Gastrocnemius medialis (tissue), 4 donors: ENCODE data around the gene CEP112. TPM values are rescaled to one million over a fixed set of nuclear protein-coding genes. Genes with fewer than 3 reads are reported as not detected.
"Not testable (repeated sequence)": the region's sequence is repeated elsewhere in the genome, so short reads cannot be mapped to it uniquely, and the experiment has no call there.

Experiments used
- ATAC-seq, 2 donors: fragments of 150-250 bp; one replicate each; pipeline ENCODE4 v1.9.1; 2016
- DNase-seq, 2 donors: peaks; one replicate each; pipeline ENCODE4 v3.0.0-alpha.2; 2019
- H3K27ac ChIP-seq, 4 donors: fragments of 200-600 bp; sonication (generic); 1 replicate in 1 of 4; 2 replicates in 3 of 4; pipeline ENCODE4 v1.5.1; 2016 to 2018; ENCODE audit warnings: mild to moderate bottlenecking in 2 of 4, moderate library complexity in 1 of 4
- H3K27me3 ChIP-seq, 3 donors: fragments of 200-600 bp; sonication (generic) in 2 of 3; 1 replicate in 1 of 3; 2 replicates in 2 of 3; pipeline versions ENCODE4 v1.5.1 to v1.6.0; 2016 to 2019; ENCODE audit warnings: mild to moderate bottlenecking in 1 of 3, moderate library complexity in 1 of 3
- H3K36me3 ChIP-seq, 2 donors: fragments of 200-600 bp; sonication (generic) in 1 of 2; one replicate each; pipeline ENCODE4 v1.5.1; 2017 to 2018
- H3K4me1 ChIP-seq, 2 donors: fragments of 200-600 bp; sonication (generic) in 1 of 2; one replicate each; pipeline ENCODE4 v1.5.1; 2016 to 2017; ENCODE audit warnings: mild to moderate bottlenecking in 2 of 2
- H3K4me3 ChIP-seq, 4 donors: fragments of 200-600 bp; sonication (generic) in 3 of 4; 1 replicate in 1 of 4; 2 replicates in 3 of 4; pipeline ENCODE4 v1.5.1; 2016 to 2019; ENCODE audit warnings: mild to moderate bottlenecking in 2 of 4
- H3K9me3 ChIP-seq, 3 donors: fragments of 200-600 bp; sonication (generic) in 2 of 3; 1 replicate in 1 of 3; 2 replicates in 2 of 3; pipeline ENCODE4 v1.5.1; 2016 to 2019
- POLR2A ChIP-seq, 2 donors: fragments of 450-650 bp; IDR thresholded peaks; one replicate each; pipeline ENCODE4 v1.6.1; 2017; ENCODE audit warnings: antibody characterized with exemption in 2 of 2, mild to moderate bottlenecking in 2 of 2, moderate library complexity in 2 of 2
- in situ Hi-C, 4 donors: fragments of 200-750 bp; cut with MboI; loops; one replicate each; pipeline versions ENCODE4 v1.15.0 to v1.8.0; 2017; ENCODE audit warnings: low sequenced_read_pairs in 4 of 4
- intact Hi-C: fragments of 100-400 bp; cut with DNase I; formaldehyde crosslinking; loops from one replicate; pipeline ENCODE4 v1.15.1; 2023; ENCODE audit warnings: low total_unique reads
- total RNA-seq, 4 donors: library from RNA; depleted of rRNA; stranded (reverse); fragments of >200 nt; gene quantifications; one replicate each; pipeline versions ENCODE4 v1.1.0 to v1.2.3, GENCODE V29; 2016
- TF ChIP-seq, protein P1 (sequence below), 5 experiments: fragments of 450-650 bp in 3 of 5; fragments of 200-600 bp in 2 of 5; sonication (generic) in 2 of 5; IDR thresholded peaks in 4 of 5; conservative IDR thresholded peaks in 1 of 5; 1 replicate in 4 of 5; 2 replicates in 1 of 5; pipeline ENCODE4 v1.5.1; 2016 to 2019; ENCODE audit warnings: antibody characterized with exemption in 5 of 5, mild to moderate bottlenecking in 3 of 5, moderate library complexity in 3 of 5

Gene CEP112
- total RNA-seq, 4 donors from 2014 or later = 6.1 to 8.7 (median 7.1) TPM

DNA sequence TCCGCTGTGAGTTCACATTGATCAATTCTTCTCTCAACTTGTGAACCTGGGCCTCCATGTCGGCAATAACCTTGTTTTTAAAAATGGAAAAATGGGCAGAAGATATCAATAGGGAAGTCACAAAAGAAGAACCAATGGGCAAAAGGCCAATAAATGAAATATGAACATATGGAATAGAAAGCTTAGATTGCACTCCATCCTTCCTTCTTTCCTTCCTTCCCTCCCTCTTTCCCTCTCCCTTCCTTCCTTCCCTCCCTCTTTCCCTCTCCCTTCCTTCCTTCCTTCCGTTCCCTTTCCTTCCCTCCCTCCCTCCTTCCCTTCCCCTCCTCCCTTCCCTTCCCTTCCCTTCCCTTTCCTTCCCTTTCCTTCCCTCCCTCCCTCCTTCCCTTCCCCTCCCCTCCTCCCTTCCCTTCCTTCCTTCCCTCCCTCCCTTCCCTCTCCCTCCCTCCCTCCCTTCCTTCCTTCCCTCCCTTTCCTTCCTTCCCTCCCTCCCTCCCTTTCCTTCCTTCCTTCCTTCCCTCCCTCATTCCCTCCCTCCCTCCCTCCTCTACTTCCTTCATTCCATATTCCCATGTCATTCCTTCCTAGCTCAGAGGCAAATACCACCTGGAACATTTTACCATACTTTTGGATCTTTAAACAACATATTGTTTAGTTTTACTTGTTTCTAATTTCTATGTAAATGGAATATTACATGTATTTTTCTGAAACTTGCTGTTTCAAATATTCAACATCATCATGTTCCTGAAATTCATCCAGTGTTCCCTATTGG, 339.8 kb downstream of the CEP112 start:
- H3K9me3 ChIP-seq = no peaks in the 10 kb centered on the region
- H3K27ac ChIP-seq = no peak overlapping the region
- ATAC-seq (no peak), DNase-seq (no peak)
- TF ChIP-seq, protein P1, sequence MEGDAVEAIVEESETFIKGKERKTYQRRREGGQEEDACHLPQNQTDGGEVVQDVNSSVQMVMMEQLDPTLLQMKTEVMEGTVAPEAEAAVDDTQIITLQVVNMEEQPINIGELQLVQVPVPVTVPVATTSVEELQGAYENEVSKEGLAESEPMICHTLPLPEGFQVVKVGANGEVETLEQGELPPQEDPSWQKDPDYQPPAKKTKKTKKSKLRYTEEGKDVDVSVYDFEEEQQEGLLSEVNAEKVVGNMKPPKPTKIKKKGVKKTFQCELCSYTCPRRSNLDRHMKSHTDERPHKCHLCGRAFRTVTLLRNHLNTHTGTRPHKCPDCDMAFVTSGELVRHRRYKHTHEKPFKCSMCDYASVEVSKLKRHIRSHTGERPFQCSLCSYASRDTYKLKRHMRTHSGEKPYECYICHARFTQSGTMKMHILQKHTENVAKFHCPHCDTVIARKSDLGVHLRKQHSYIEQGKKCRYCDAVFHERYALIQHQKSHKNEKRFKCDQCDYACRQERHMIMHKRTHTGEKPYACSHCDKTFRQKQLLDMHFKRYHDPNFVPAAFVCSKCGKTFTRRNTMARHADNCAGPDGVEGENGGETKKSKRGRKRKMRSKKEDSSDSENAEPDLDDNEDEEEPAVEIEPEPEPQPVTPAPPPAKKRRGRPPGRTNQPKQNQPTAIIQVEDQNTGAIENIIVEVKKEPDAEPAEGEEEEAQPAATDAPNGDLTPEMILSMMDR (IDR thresholded peaks at IDR 0.05 in 4 of 5, conservative IDR thresholded peaks at IDR 0.05 in 1 of 5) = no peak
- no peak for TF ChIP-seq POLR2A (IDR thresholded peaks at IDR 0.05)
- in situ Hi-C loops (no loop called here), intact Hi-C loops (no loop called here)
- H3K4me1 ChIP-seq = no peaks in the 10 kb centered on the region
- H3K36me3 ChIP-seq = no peaks in the 10 kb centered on the region
- H3K4me3 ChIP-seq = no peak overlapping the region
- H3K27me3 ChIP-seq = no peaks in the 10 kb centered on the region

DNA sequence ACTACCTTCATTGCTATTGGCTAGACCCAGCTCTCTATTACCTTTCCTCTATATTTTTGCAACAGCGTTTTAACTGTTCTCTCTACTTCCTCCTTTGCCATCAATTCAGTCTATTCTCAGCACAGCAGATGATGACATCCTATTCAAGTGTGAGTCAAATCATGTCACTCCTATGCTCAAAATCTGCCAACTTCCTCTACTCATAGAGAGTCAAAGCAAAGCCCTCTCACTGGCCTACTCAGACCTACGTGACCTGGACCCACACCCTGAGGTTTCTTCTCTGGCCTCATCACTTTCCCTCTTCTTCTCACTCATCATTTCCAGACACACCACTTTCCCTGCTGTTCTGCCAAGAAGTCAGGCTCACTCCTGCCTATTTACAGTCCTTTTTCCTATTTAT, 341.4 kb downstream of the CEP112 start:
- ATAC-seq (no peak), DNase-seq (no peak)
- no peak overlapping the region for H3K4me3 ChIP-seq
- no peaks in the 10 kb centered on the region for H3K27me3 ChIP-seq
- no peak overlapping the region for H3K27ac ChIP-seq
- no peaks in the 10 kb centered on the region for H3K4me1 ChIP-seq
- H3K9me3 ChIP-seq = no peaks in the 10 kb centered on the region
- intact Hi-C loops = no loop called here
- in situ Hi-C loops = no loop called here
- H3K36me3 ChIP-seq = no peaks in the 10 kb centered on the region
- no peak for TF ChIP-seq POLR2A (IDR thresholded peaks at IDR 0.05)
- TF ChIP-seq, protein P1 (IDR thresholded peaks at IDR 0.05 in 4 of 5, conservative IDR thresholded peaks at IDR 0.05 in 1 of 5) = no peak

DNA sequence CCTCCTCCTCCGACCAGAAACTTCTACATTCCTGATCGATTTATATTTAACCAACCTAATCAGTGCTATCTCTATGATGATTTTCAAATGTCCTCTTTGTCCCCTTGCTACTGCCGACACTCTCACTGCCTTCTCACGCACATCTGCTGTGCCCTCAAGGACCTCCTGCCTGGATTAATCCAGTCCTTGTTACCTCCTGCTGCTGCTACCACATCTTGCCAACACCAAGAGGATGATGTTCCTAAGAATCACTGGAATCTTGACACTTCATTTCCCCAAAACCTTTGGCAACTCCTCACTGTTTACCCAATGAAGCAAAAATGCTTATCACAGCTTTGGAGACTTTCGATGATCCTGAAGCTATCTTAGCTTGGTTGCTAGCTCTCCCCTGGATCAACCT, 343.2 kb downstream of the CEP112 start:
- TF ChIP-seq POLR2A (IDR thresholded peaks at IDR 0.05) = no peak
- TF ChIP-seq, protein P1 (IDR thresholded peaks at IDR 0.05 in 4 of 5, conservative IDR thresholded peaks at IDR 0.05 in 1 of 5) = no peak
- in situ Hi-C loops = no loop called here
- no peaks in the 10 kb centered on the region for H3K9me3 ChIP-seq
- ATAC-seq = no peak
- no peaks in the 10 kb centered on the region for H3K4me1 ChIP-seq
- no peak overlapping the region for H3K4me3 ChIP-seq
- no peak overlapping the region for H3K27ac ChIP-seq
- intact Hi-C loops = no loop called here
- no peaks in the 10 kb centered on the region for H3K36me3 ChIP-seq
- no peak for DNase-seq
- no peaks in the 10 kb centered on the region for H3K27me3 ChIP-seq

DNA sequence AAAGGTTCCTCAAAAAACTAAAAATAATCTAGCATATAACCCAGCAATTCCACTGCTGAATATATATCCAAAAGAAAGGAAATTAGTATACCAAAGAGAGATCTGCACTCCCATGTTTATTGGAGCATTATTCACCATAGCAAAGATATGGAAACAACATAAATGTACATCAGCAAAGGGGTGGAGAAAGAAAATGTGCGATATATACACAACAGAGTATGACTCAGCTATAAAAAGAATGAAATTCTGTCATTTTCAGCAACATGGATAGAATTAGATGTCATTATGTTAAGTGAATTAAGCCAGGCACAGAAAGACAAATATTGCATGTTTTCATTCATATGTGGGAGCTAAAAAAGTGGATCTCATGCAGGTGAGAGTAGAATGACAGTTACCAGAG, 350.8 kb downstream of the CEP112 start:
- no peak for ATAC-seq
- no peak overlapping the region for H3K27ac ChIP-seq
- H3K27me3 ChIP-seq = no peaks in the 10 kb centered on the region
- peaks cover 0 to 8% (median 7%) of the 10 kb centered on the region in 3 donors for H3K9me3 ChIP-seq
- H3K4me3 ChIP-seq = no peak overlapping the region
- TF ChIP-seq, protein P1 (IDR thresholded peaks at IDR 0.05 in 4 of 5, conservative IDR thresholded peaks at IDR 0.05 in 1 of 5) = no peak
- no peak for TF ChIP-seq POLR2A (IDR thresholded peaks at IDR 0.05)
- H3K36me3 ChIP-seq = no peaks in the 10 kb centered on the region
- no peaks in the 10 kb centered on the region for H3K4me1 ChIP-seq
- in situ Hi-C loops = no loop called here
- no peak for DNase-seq
- intact Hi-C loops = no loop called here

DNA sequence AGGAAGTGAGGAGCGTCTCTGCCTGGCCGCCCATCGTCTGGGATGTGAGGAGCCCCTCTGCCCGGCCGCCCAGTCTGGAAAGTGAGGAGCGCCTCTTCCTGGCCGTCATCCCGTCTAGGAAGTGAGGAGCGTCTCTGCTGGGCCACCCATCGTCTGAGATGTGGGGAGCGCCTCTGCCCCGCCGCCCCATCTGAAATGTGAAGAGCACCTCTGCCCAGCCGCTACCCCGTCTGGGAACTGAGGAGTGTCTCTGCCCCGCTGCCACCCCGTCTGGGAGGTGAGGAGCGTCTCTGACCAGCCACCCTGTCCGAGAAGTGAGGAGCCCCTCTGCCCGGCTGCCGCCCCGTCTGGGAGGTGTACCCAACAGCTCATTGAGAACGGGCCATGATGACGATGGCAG, 354.7 kb downstream of the CEP112 start:
- ATAC-seq = not testable (repeated sequence)

More for the DNA sequence above, 354.7 kb downstream of the CEP112 start:
- DNase-seq, H3K4me3 ChIP-seq, H3K27me3 ChIP-seq, in situ Hi-C loops, H3K4me1 ChIP-seq, H3K9me3 ChIP-seq, intact Hi-C loops, H3K27ac ChIP-seq, H3K36me3 ChIP-seq: not testable (repeated sequence)
